SK-N-SH (cell line): ENCODE data around the gene BLOC1S3. TPM values are rescaled to one million over a fixed set of nuclear protein-coding genes. Genes with fewer than 3 reads are reported as not detected.
A peak's percentile ranks its signal among the peaks of the same experiment; 100 is the strongest.

Source experiments
- CTCF ChIA-PET: fragments of 300-600, 350-600 bp; formaldehyde crosslinking; extraction: SDS; loops from one replicate; lab custom pipeline; 2021; lab: Yijun Ruan, JAX
- POLR2A ChIA-PET: fragments of 350-600 bp; sonication (Branson Sonifier 250); formaldehyde crosslinking; extraction: SDS; loops from one replicate; lab custom pipeline; 2020; ENCODE audit warnings: antibody characterized with exemption, inconsistent platforms; lab: Yijun Ruan, JAX
- DNase-seq: peaks from one replicate; pipeline ENCODE4 v3.0.0; 2012
- H2AFZ ChIP-seq: fragments of 200-600 bp; sonication (generic); 2 replicates; pipeline ENCODE4 v1.8.1; 2016; ENCODE audit warnings: antibody characterized with exemption, mild to moderate bottlenecking, low read depth
- H3F3A ChIP-seq: fragments of 200-600 bp; sonication (generic); replicated peaks from 2 replicates; pipeline ENCODE3; 2016; ENCODE audit warnings: antibody characterized with exemption, mild to moderate bottlenecking; ENCODE audit not compliant: insufficient read depth
- H3K27ac ChIP-seq, 2 experiments: fragments of 200-500 bp in 1 of 2; fragments of 200-600 bp in 1 of 2; sonication (Bioruptor generic) in 1 of 2; sonication (generic), shearing (Covaris generic) in 1 of 2; 2 replicates each; pipeline versions ENCODE4 v1.5.1 to v1.6.1; 2014 to 2016; ENCODE audit warnings: low read depth in 2 of 2, inconsistent platforms in 1 of 2, low read length in 1 of 2, mild to moderate bottlenecking in 1 of 2, mixed read lengths in 1 of 2
- H3K27me3 ChIP-seq: fragments of 200-600 bp; sonication (generic), shearing (Covaris generic); 2 replicates; pipeline ENCODE4 v1.6.1; 2016; ENCODE audit warnings: mixed run types; ENCODE audit not compliant: insufficient read depth
- H3K36me3 ChIP-seq, 2 experiments: fragments of 200-500 bp in 1 of 2; fragments of 200-600 bp in 1 of 2; sonication (Bioruptor generic) in 1 of 2; sonication (generic) in 1 of 2; replicated peaks in 1 of 2; 2 replicates each; pipeline versions ENCODE3 to v1.5.1; 2014 to 2016; ENCODE audit warnings: low read length in 1 of 2, mild to moderate bottlenecking in 1 of 2; ENCODE audit not compliant: insufficient read depth in 2 of 2, control insufficient read depth in 1 of 2
- H3K4me1 ChIP-seq, 2 experiments: fragments of 200-500 bp in 1 of 2; fragments of 200-600 bp in 1 of 2; sonication (Bioruptor generic) in 1 of 2; sonication (generic), shearing (Covaris generic) in 1 of 2; 2 replicates each; pipeline versions ENCODE4 v1.5.1 to v1.6.1; 2014 to 2016; ENCODE audit warnings: low read depth in 1 of 2, low read length in 1 of 2, mixed run types in 1 of 2; ENCODE audit not compliant: insufficient read depth in 2 of 2, control insufficient read depth in 1 of 2
- H3K4me2 ChIP-seq: fragments of 200-600 bp; sonication (generic), shearing (Covaris generic); 2 replicates; pipeline ENCODE4 v1.6.1; 2017; ENCODE audit warnings: mixed run types
- H3K4me3 ChIP-seq, 2 experiments: fragments of 200-500 bp in 1 of 2; fragments of 200-600 bp in 1 of 2; sonication (Bioruptor generic) in 1 of 2; sonication (generic), shearing (Covaris generic) in 1 of 2; 2 replicates each; pipeline versions ENCODE4 v1.5.1 to v1.8.1; 2014 to 2016; ENCODE audit warnings: low read depth in 2 of 2, inconsistent platforms in 1 of 2, low read length in 1 of 2, mild to moderate bottlenecking in 1 of 2, mixed read lengths in 1 of 2, moderate library complexity in 1 of 2
- H3K79me2 ChIP-seq: fragments of 200-600 bp; sonication (generic); 2 replicates; pipeline ENCODE4 v1.8.1; 2017; ENCODE audit warnings: mild to moderate bottlenecking; ENCODE audit not compliant: insufficient read depth
- H3K9ac ChIP-seq: fragments of 200-600 bp; sonication (generic); 2 replicates; pipeline ENCODE4 v1.6.1; 2017; ENCODE audit warnings: mixed run types
- H3K9me2 ChIP-seq: fragments of 200-600 bp; sonication (generic); 2 replicates; pipeline ENCODE4 v1.6.1; 2017; ENCODE audit warnings: mixed run types
- H3K9me3 ChIP-seq: fragments of 200-600 bp; sonication (generic); 2 replicates; pipeline ENCODE4 v1.6.1; 2017; ENCODE audit warnings: mixed run types, mild to moderate bottlenecking, moderate library complexity
- H4K20me1 ChIP-seq: fragments of 200-600 bp; sonication (generic); 2 replicates; pipeline ENCODE4 v1.6.1; 2017; ENCODE audit warnings: mild to moderate bottlenecking, mixed run types; ENCODE audit not compliant: insufficient read depth
- CTCF ChIP-seq: fragments of 200-600 bp; sonication (generic); IDR thresholded peaks from 2 replicates; pipeline ENCODE4 v1.6.1; 2017; ENCODE audit warnings: antibody characterized with exemption, mild to moderate bottlenecking, moderate library complexity
- EP300 ChIP-seq, 2 experiments: IDR thresholded peaks; 2 replicates each; pipeline versions ENCODE4 v1.4.0 to v1.6.1; 2012; ENCODE audit warnings: borderline replicate concordance in 1 of 2, low read depth in 1 of 2, low read length in 1 of 2
- FOSL2 ChIP-seq: IDR thresholded peaks from 2 replicates; pipeline ENCODE4 v1.4.0; 2012; ENCODE audit warnings: low read depth, mild to moderate bottlenecking, moderate library complexity, borderline replicate concordance
- FOXM1 ChIP-seq: IDR thresholded peaks from 2 replicates; pipeline ENCODE4 v1.4.0; 2012; ENCODE audit warnings: low read depth, mild to moderate bottlenecking
- JUND ChIP-seq: IDR thresholded peaks from 2 replicates; pipeline ENCODE4 v1.4.0; 2012
- MAX ChIP-seq: IDR thresholded peaks from 2 replicates; pipeline ENCODE4 v1.4.0; 2012; ENCODE audit warnings: low read depth
- MEF2A ChIP-seq: IDR thresholded peaks from 2 replicates; pipeline ENCODE4 v1.4.0; 2012; ENCODE audit warnings: low read depth, borderline replicate concordance
- PBX3 ChIP-seq: IDR thresholded peaks from 2 replicates; pipeline ENCODE4; 2012
- RAD21 ChIP-seq: IDR thresholded peaks from 2 replicates; pipeline ENCODE4 v1.6.1; 2012; ENCODE audit warnings: mild to moderate bottlenecking, low read length
- RCOR1 ChIP-seq: fragments of 150-350 bp; IDR thresholded peaks from 2 replicates; pipeline ENCODE4 v1.6.1; 2017; ENCODE audit warnings: antibody characterized with exemption, low read length
- RXRA ChIP-seq: IDR thresholded peaks from 2 replicates; pipeline ENCODE4 v1.4.0; 2012; ENCODE audit warnings: low read depth, mild to moderate bottlenecking, borderline replicate concordance
- SMC3 ChIP-seq: IDR thresholded peaks from 2 replicates; pipeline ENCODE4 v1.6.1; 2012; ENCODE audit warnings: low read depth, low read length, improper control_type of control experiment
- TEAD4 ChIP-seq: IDR thresholded peaks from 2 replicates; pipeline ENCODE4 v1.4.0; 2012; ENCODE audit warnings: mild to moderate bottlenecking, borderline replicate concordance; ENCODE audit not compliant: insufficient read depth
- WGBS: methylation state at CpG from one replicate; pipeline ENCODE4 v1.1.6; 2017; ENCODE audit warnings: low lambda C conversion rate; 5-methylcytosine and 5-hydroxymethylcytosine counted together
- polyA plus RNA-seq, 3 experiments: library from polyadenylated mRNA; depleted of rRNA; stranded (reverse); fragments of >200 nt; gene quantifications; 2 replicates each; pipeline ENCODE4 v1.2.3, GENCODE V29; 2012
- TF ChIP-seq, protein P1 (sequence below): fragments of 150-350 bp; IDR thresholded peaks from 2 replicates; pipeline ENCODE4 v1.6.1; 2016; ENCODE audit warnings: mild to moderate bottlenecking, low read depth, low read length

The BLOC1S3 gene
- polyA plus RNA-seq, 1 of the 3 experiments (the other 2 are of a cell fraction) = 3.0 TPM

GRCh38 chr19:45222724-45223123 is 44.1 kb downstream of the BLOC1S3 start:
- POLR2A ChIA-PET = no interaction called here
- H3K4me2 ChIP-seq = no peak overlapping the region

GRCh38 chr19:45223879-45224278 is 45.3 kb downstream of the BLOC1S3 start:
- ChIA-PET CTCF (interaction anchor here (1.0 to 1.4 kb wide), 2 partner anchors 20 to 115 kb away, joined by 3 read pairs; no protein-coding TSS in a partner anchor), POLR2A (no interaction called here)
- Histone ChIP-seq H3K9me3 (no peaks in the 10 kb centered on the region), H4K20me1 (no peaks in the 10 kb centered on the region), H2AFZ (no peak overlapping the region), H3K27ac (no peak overlapping the region), H3K4me1 (no peaks in the 10 kb centered on the region), H3K36me3 (no peaks in the 10 kb centered on the region), H3K4me3 (no peak overlapping the region), H3K79me2 (no peaks in the 10 kb centered on the region), H3K4me2 (no peak overlapping the region), H3K9me2 (no peaks in the 10 kb centered on the region), H3F3A (no peaks in the 10 kb centered on the region), H3K9ac (no peak overlapping the region), H3K27me3 (peaks cover 53% of the 10 kb centered on the region)
- TF ChIP-seq CTCF (no peak), TEAD4 (no peak), RCOR1 (no peak), RAD21 (no peak), PBX3 (no peak)
- TF ChIP-seq, protein P1, sequence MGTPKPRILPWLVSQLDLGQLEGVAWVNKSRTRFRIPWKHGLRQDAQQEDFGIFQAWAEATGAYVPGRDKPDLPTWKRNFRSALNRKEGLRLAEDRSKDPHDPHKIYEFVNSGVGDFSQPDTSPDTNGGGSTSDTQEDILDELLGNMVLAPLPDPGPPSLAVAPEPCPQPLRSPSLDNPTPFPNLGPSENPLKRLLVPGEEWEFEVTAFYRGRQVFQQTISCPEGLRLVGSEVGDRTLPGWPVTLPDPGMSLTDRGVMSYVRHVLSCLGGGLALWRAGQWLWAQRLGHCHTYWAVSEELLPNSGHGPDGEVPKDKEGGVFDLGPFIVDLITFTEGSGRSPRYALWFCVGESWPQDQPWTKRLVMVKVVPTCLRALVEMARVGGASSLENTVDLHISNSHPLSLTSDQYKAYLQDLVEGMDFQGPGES = no peak
- DNase-seq = peak; percentile 10
- WGBS = 38% methylated on average over 5 of the region's 5 CpGs

More at GRCh38 chr19:45222724-45223123, 44.1 kb downstream of the BLOC1S3 start:
- Histone ChIP-seq H4K20me1 (no peaks in the 10 kb centered on the region), H3K79me2 (no peaks in the 10 kb centered on the region), H3K9me3 (no peaks in the 10 kb centered on the region), H3K36me3 (no peaks in the 10 kb centered on the region), H3K4me3 (no peak overlapping the region), H3K4me1 (no peaks in the 10 kb centered on the region), H3K9me2 (no peaks in the 10 kb centered on the region), H3F3A (no peaks in the 10 kb centered on the region), H3K27me3 (peaks cover 47% of the 10 kb centered on the region), H3K9ac (no peak overlapping the region), H2AFZ (no peak overlapping the region), H3K27ac (no peak overlapping the region)
- CTCF ChIA-PET = interaction anchor here (1.4 kb wide), 1 partner anchor 116 kb away, joined by 3 read pairs; no protein-coding TSS in a partner anchor
- 51% methylated on average over 6 of the region's 6 CpGs for WGBS
- no peak for DNase-seq
- TF ChIP-seq MAX (no peak), SMC3 (no peak), RXRA (no peak), FOSL2 (no peak), EP300 (IDR thresholded peaks at IDR 0.05; ENCODE audit: borderline replicate concordance in 1 of 2, low read depth in 1 of 2, low read length in 1 of 2) (no peak), MEF2A (no peak), JUND (no peak), FOXM1 (no peak)
